ENCODE measurements around the gene ANKS1B.

The ANKS1B gene

DNA sequence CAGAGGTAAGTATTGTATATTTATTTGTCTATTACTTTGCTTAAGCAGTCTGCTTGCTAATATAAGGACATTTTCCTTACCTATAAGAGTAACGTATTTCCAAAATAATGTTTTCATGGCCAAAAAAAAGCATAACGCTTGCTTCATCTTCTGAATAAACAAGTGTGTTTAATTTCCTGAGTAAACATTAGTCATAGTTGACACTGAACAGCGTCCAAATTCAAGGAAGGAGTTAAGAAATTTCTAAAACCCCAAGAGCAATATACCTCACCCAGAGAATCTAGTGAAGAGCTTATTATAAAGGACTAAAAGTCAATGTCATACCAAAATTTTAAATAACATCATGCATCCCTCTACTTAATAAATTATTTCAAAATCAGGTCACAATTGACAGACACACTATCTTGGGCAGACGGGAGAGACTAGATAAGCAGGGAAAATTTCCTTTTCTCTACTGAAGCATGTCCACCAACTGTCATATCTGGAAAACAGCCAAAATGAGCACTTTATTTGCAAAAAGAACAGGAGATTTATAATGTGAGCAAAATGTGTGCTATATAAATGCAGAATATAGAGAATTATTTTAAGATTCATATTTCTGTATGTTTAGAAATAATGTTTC is 25.1 kb downstream of the ANKS1B start:
- no peak for DNase-seq

DNA sequence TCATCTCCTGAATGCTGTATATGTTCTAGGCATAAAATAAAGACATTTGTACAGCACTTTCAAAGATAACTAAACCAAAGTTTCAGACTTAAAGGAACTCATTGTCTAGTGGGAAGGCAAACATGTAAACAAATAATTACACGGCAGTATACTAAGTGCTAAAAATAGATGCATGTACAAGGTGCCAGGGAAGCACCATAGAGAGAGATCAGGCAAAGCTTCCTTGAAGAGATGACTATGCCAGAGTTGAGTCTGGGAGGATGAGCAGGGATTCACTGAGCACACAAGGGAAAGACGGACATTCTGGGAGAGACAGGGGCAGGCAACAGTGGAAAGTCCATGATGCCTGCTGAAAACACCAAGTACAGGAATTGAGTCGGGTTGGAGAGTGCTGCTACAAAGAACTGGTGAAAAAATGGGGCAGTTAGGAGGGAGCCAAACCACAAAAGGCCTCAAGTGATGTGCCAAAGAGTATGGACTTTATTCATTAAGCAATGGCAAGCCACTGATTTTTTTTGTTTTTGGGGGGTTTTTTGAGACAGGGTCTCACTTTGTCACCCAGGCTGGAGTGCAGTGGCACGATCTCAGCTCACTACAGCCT is 26.8 kb downstream of the ANKS1B start:
- DNase-seq, result no peak

DNA sequence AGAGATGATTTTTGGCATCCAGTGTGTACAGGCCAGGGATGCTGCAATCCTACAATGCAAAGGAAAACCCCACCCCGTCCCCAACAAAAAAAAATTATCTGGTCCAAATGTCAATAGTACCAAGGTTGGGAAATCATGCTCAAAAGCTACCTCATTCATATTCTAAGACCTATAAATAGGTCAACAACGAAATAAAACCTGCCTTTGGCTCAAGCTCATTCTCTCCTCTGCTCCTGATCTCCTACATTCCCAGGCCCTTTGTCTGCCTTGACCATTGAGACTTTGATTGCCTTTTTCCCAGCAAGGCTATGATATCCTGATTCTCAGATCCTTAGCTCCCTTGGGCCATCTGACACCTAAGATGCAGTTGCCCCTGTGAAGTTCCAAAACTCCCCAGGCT is 30.0 kb downstream of the ANKS1B start:
- no peak for DNase-seq

DNA sequence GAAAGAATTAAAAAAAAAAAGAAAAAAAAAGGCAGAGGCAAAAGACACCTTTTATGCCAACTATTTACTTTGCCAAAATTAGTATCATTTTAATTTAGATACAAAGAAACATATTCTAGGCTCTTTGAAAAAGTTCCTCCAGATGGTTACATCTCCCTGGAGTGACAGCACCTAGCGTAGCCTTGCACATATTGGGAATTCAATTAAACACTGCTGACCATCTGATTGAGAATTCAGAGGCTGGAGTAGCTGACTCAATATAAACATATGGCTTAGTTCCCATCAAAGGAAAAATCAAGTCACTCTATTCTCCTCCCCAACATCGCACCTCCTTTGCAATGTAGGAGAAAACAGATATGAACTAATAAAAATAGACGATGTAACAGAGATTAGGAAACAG is 36.4 kb downstream of the ANKS1B start:
- DNase-seq, result no peak

DNA sequence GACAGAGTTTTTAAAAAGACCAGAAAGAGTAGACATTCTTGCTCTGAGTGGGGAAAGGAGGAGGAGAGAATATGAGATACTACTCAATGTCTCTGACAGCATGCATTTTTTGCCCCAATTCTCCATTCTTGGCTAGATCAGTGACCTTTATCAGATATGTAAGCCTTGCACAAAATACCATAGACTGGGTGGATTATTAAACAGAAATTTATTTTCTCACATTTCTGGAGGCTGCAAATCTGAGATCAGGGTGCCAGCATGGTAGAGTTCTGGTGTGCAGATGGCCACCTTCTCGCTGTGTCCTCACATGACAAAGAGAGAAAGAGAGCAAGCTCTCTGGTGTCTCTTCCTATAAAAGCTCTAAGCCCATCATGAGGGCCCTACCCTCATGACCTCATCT is 38.6 kb downstream of the ANKS1B start:
- DNase-seq, result no peak

DNA sequence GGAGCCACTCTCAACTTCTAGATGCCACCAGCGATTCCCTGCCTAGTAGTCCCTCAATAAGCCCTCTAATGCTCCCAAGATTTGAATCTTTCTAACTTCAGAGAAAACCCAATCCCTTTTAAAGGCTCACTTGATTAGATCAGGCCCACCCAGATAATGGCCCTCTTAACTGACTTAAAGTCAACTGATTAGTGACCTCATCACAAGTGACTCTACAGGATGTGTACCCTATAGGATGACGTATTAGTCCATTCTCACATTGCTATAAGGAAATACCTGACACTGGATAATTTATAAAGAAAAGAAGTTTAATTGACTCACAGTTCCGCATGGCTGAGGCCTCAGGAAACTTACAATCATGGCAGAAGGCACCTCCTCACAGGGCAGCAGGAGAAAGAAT is 49.1 kb downstream of the ANKS1B start:
- DNase-seq, result no peak

DNA sequence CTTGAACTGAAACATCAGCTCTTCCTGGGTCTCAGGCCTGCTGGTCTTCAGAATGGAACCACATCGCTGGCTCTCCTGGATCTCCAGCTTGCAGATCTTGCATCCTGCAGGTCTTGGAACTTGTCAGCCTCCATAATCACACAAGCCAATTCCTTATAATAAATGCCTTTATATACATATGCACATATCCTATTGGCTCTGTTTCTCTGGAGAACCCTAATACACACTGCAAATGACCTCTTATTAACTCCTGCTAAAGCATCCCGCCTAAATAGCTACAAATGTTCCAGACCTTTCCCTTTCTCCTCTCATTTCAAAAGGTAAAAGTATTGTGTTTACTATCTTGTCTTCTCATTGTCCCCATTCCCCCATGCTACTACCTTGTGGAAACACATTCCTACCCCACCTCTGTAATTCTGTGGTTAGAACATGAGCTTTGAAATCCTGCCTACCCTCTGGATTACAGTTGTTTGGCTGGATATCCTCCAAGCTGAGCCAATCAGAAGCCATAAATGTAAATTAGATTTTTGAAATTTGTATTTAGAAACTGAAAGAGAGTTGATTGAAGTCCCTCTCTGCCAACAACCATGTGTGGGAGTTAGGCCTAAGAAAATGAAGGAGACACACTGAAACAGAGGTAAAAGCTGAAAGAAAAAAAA is 58.1 kb downstream of the ANKS1B start:
- DNase-seq, result no peak

DNA sequence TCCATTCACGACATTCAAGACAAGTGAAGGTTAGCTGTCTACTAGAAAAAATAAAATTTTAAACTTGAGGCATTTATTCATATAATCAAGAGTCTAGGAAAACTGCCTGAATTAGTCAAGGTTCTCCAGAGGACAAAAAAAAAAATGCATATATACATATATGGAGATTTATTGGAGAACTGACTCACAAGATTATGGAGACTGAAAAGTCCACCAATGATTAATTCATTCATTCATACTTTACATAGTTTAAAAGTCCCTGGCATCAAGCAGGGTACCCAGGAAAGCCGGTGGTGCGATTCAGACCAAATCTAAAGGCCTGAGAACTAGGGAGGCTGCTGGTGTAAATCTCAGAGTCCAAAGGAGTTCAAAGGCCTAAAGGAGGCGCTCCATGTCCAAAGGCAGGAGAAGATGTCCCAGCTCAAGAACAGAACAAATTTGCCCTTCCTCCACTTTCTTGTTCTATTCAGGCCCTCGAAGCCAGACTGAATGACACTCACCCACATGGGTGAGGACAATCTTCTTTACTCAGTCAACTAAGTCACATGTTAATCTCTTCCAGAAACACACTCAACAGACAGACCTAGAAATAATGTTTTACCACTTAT is 64.3 kb downstream of the ANKS1B start:
- DNase-seq, result no peak

DNA sequence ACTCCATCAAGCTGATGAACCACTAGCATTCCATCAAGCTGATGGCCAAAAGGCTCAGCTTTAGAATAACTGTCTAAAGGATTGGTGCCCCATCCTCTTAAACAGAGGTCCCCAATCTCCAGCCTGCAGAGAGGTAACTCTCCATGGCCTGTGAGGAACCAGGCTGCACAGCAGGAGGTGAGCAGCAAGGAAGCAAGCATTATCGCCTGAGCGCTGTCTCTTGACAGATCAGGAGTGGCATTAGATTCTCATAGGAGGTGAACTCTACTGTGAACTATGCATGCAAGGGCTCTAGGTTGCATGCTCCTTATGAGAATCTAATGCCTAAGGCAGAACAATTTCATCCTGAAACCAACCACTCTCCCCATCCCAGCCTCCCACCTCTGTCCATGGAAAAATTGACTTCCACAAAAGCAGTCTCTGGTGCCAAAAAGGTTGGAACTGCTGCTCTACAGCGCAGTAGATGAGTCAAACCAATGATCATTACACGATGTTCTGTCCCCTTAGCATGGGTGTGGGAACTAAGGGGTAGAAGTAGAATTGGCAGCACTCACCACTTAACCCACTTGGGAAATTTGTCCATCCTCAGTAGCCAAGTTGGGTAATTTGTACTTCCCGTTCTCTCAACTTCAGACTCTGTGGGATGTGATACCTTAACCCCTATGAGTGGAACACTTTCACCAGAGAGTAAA is 66.9 kb downstream of the ANKS1B start:
- DNase-seq, result no peak

DNA sequence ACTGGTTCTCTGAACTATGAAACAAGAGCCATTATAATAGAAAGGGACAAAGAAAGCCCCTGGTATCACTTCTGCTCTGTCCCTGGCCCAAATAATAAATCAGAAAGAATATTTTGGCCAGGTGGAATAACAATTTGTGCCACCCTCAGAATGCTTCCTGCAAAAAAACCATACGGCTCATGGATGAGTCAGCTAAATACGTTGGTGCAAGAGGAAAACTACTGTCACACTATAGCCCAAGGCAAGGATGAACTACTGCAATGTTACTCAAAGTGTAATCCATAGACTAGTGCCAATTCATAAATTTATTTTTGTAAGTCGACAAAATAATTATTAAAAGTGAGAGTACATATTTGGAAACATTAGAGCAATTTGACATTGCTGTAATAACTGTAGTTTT is 68.2 kb downstream of the ANKS1B start:
- DNase-seq, result no peak

DNA sequence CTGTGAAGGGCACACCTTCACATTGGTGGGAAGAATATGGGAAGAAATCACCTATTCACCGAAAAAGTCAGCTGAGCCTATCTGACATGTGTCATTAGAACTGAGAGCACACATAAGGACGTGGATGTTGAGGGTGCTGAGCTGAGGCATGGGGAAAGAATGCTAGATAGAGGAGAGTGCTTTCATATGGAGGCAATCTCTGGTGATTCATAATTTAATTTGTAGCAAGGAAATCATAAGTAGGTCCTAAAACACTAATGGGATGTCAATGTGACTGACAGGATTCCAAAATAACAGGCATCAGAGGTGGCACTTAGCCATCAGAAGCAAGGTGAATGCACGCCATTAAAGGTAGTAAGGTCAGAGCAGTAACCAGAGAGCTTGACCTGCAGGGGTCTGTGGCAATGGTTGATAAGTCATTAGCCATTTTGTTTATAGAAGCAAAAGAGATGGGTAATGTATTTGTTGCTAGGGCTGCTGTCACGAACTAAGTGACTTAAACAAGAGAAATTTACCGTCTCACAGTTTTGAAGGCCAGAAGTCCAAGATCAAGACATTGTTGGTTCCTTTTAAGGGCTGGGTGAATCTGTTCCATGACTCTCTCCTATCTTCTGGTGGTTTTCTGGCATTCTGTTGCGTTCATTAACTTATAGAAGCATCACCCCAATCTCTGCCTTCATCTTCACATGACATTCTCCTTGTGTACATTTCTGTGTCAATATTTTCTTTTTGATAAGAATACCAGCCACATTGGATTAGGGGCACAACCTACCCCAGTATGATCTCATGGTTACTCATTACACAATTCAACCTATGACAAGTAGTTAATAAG is 69.3 kb downstream of the ANKS1B start:
- DNase-seq, result no peak

DNA sequence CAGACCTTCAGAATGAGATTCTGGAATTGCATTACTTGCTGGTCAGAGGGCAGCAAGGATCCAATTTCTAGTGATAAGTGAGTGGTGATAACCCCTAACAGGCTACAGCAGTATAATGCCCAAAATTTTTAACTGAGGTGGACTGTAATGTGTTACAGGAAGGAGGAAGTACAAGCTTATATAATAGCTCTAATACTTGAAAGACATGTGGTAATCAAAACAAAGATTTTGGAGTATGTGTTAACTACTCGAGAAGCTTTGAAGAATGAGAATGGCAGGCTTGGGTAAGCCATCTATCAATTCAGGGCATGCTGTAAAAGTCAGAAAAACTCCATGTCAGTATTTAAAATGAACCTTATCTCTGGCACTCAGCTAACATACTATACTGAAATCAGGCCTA is 70.5 kb downstream of the ANKS1B start:
- DNase-seq, result no peak

DNA sequence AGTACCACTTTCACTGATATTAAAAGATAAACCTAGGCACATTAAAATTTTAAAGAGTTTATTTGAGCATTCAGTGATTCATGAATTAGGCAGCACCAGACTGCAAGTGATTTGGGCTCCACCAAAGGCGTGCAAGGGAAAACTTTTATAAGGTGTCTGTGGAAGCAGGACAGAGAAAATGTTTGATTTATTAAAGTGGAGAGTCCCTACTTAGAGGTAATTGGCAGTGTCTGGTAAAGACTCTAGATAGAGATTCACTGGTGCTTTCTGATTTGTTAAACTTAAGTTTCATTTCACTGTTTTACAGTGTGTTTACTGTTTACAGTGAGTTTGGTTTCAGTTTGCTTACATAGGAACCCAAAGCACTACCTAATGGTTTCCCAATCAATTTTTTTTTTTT is 72.8 kb downstream of the ANKS1B start:
- no peak for DNase-seq

DNA sequence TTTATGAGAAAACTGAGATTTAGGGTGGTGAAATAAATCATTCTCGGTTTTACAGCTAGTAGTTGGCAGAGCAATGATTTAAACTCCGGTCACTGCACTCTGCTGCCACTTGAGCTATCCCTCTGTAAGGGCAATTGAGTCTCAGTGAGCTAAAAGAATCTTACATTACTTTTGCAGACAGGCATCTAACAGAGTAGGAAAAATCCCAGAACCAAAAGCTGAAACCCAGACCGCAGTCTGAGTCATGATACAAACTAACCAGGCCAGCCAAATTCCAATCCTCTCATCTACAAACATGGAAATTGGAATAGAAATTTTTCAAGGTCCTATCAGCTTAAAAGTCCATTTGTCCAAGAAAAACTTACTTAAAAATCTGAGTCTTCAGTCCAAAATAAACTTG is 73.7 kb downstream of the ANKS1B start:
- DNase-seq, result no peak

DNA sequence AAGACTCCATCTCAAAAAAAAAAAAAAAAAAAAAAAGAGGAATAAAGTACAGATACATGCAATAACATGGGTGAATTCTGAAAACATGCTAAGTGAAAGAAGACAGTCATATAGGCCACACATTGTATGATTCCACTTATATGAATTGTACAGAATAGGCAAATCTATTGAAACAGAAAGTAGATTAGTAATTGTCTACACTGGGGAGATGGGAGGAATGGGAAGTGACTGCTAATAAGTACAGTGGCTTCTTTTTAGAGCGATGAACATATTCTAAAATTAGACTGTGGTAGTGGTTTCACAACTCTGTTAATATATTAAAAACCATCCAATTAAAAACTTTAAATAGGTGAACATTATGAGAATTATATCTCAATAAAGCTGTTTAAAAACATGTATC is 74.4 kb downstream of the ANKS1B start:
- no peak for DNase-seq

DNA sequence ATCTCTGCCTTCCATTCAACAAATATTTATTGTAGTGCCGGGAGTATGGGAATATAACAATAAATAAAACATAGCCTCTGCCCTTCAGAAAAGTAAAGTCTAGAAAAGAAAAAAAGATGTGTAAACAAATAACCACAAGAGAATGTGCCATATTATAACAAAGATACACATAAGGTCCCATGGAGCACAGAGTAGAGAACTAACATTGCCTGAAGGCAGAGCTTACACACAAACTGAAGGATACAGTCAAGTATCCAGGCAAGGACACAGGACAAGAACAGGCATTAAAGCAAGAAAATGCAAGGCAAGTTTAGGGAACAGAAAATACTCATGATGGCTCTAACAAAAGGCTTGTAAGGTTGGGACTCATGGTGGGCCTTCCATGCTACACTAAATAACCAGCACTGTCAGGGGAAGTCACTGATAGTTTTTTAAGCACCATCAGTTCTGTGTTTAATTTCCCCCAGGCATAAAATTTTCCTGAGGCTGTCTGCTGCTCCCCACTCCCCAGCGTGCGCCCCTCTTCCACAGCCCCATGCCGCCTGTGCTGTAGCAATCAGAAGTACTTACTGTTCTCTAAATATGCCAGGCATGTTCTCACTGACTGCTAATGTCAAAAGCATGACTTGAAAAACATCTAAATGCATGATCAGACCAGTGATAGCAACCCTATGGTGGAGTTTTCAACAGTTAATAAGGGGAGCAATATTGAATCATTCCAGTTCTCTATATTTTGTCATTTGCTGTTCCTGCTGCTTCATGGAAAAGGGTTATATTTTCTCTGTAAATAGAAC is 77.8 kb downstream of the ANKS1B start:
- no peak for DNase-seq

DNA sequence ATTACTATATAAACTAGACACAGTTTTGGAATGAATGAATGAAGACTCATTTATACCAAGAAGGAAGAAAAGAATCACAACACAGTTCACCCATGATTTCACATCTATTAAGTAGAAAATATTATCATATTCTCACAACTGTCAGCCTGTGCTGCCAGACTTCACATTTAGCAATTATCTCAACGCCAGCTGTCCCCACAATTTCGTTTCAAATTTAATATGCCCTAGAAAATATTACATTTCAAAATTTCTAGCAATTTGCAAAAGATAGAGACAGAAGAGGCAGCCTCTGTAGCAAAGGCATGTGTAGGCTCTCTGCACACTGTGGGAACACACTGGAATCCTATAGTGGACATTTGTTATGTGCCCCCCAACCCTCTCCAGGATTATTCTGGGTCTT is 83.6 kb downstream of the ANKS1B start:
- no peak for DNase-seq

DNA sequence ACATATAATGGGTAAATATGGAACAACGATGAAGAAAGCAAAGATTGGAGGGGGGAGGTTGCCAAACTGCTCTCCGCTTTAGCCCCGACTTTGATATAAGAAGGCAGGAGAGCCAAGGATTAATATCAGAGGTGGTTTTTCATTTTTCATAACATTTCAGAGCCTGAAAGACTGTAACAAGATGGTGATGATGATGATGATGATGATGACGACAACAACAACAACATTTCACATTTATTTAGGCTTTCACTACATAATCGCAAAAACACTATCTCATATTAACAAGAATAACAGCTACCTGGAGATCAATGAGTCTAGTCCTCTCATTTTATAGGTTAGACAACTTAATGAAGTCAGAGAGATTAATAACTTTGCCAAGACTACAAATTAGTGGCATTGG is 86.1 kb downstream of the ANKS1B start:
- DNase-seq, result no peak

DNA sequence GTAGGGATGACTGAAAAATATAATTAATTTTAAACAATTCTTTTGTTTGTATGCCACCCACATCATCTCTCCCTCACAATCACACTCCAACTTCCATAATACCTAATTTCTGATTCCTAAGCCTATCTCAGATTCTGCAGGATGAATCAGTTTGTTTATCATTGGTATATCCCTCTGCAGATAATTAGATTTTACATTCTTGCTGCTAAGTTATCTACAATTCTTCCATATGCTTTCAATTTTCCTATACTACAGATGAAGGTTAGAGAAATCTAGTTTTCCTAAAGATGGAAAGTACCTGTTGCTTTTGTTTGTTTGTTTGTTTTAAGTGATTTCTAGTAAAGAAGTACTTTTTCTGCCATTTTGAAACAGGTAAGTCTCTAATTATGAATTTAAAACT is 105.3 kb downstream of the ANKS1B start:
- DNase-seq, result no peak

DNA sequence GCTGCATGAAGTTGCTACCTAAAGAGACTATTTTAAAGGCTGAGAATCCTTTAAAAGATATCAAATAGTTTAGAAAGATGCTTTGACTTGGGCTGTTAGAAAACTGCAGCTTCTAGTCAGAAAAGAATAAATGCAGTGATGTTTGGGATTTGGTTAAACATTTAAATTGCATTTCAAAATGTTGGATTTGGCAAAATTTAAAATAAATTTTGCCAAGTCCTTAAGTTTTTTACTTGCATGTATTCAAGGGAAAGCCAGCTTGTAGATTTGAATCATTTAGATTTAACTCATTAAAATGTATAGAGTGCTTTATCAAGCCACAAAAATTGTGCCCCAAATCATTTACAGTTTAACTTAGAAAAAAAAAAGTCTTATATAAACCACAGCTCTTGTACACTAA is 109.7 kb downstream of the ANKS1B start:
- no peak for DNase-seq

DNA sequence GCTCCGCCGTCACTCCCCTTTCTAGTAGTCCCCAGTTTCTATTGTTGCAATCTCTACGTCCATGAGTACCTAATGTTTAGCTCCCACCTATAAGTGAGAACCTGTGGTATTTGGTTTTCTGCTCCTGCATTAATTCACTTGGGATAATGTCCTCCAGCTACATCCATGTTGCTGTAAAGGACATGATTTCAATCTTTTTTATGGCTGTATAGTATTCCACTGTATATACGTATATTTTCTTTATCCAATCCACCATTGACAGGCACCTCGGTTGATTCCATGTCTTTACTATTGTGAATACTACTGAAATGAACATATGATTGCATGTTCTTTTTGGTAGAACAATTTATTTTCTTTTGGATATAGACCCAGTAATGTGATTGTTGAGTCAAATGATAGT is 114.7 kb downstream of the ANKS1B start:
- DNase-seq, result no peak

DNA sequence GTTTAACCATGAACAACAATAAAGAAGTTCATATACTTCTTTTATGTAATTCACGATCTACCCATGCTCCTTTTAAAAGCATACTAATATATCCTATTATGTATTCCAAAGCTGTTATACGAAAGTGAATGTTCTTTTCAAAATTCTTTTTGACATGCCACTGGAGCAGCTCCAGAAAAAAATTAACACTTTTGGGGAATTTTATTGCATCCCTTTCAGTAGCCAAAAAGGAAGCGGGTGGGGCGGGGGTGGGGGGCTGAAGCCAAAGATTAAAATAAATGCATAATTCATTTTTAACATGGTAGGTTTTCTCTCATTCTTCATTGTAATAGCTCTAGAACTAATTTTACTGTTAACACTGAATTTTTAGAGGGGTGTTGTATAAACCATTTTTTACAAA is 123.0 kb downstream of the ANKS1B start:
- no peak for DNase-seq

Data from CD4-positive, alpha-beta T cell treated with Interleukin-17A for 1 hour (primary cell).